Activated T-cell treated with anti-CD3 and anti-CD28 coated beads, Interleukin-2, amount 50 U/mL, for 4 hours (primary cell): ENCODE measurements around the gene CHCHD6. TPM values are rescaled to one million over a fixed set of nuclear protein-coding genes. Genes with fewer than 3 reads are reported as not detected.

Experiments used
- ATAC-seq, 2 donors: fragments of 200-7000 bp; cut with Tn5 transposase; one replicate each; pipeline ENCODE4 v1.10.0; 2021
- DNase-seq: peaks from one replicate; pipeline ENCODE4 v3.0.0-alpha.2; 2020
- H3K27me3 Mint-ChIP-seq: one replicate; pipeline ENCODE4 v1.8.0; 2021; ENCODE audit warnings: low read depth, mixed read lengths
- H3K36me3 Mint-ChIP-seq: one replicate; pipeline ENCODE4 v1.8.0; 2022; ENCODE audit warnings: mixed read lengths; ENCODE audit not compliant: insufficient read depth
- H3K4me1 Mint-ChIP-seq: one replicate; pipeline ENCODE4 v1.8.0; 2021; ENCODE audit warnings: low read depth, mixed read lengths
- H3K4me3 Mint-ChIP-seq: one replicate; pipeline ENCODE4 v1.8.0; 2021; ENCODE audit warnings: mild to moderate bottlenecking, moderate library complexity, mixed read lengths
- H3K9me3 Mint-ChIP-seq: one replicate; pipeline ENCODE4 v1.8.0; 2021; ENCODE audit warnings: mixed read lengths
- total RNA-seq, 3 donors: library from RNA; stranded (reverse); gene quantifications; one replicate each; pipeline ENCODE4 v1.2.1, GENCODE V29; 2021

Gene CHCHD6
- total RNA-seq, 3 donors from 2014 or later, result 17.9 to 23.6 (median 21.4) TPM

- DNase-seq (no peak), ATAC-seq (no peak)
- Mint-ChIP-seq H3K4me3 (no peak overlapping the region), H3K27me3 (no peaks in the 10 kb centered on the region), H3K4me1 (no peaks in the 10 kb centered on the region), H3K9me3 (no peaks in the 10 kb centered on the region), H3K36me3 (peaks cover 3% of the 10 kb centered on the region)
These were observed 304.2 kb downstream of the CHCHD6 start for GRCh38 chr3:127008236-127008635.

- H3K9me3 Mint-ChIP-seq, result no peaks in the 10 kb centered on the region
- peaks cover 6% of the 10 kb centered on the region for H3K36me3 Mint-ChIP-seq
- H3K4me3 Mint-ChIP-seq, result no peak overlapping the region
- no peaks in the 10 kb centered on the region for H3K27me3 Mint-ChIP-seq
- ATAC-seq (no peak), DNase-seq (no peak)
- H3K4me1 Mint-ChIP-seq, result no peaks in the 10 kb centered on the region
These were observed 305.5 kb downstream of the CHCHD6 start for GRCh38 chr3:127009531-127009930.

Other genes with a start within 250 kb of the CHCHD6 start
- 10 to 100 TPM; 24.4 to 25.6 (median 25.6) TPM for gene ZXDC, start 228.3 kb upstream of the CHCHD6 start, total RNA-seq
- gene UROC1, start 186.5 kb upstream of the CHCHD6 start, total RNA-seq, result not detected
- not detected for gene CHST13, start 180.1 kb upstream of the CHCHD6 start, total RNA-seq
- not detected for gene C3orf22, start 145.3 kb upstream of the CHCHD6 start, total RNA-seq
- gene TXNRD3, start 49.1 kb upstream of the CHCHD6 start, total RNA-seq, result 1 to 10 TPM in 2 of 3 donors, under 1 TPM in 1; 0.76 to 2.3 (median 1.4) TPM